Neuron (in vitro differentiated cells): Measurements from ENCODE around the gene PLCB2.

ENCODE experiments used
- H2AFZ ChIP-seq: one replicate; pipeline ENCODE4 v1.6.1; 2013; ENCODE audit warnings: low read depth, mild to moderate bottlenecking, inconsistent platforms, low read length, moderate library complexity
- H3K27me3 ChIP-seq: one replicate; pipeline ENCODE4 v1.6.1; 2013; ENCODE audit warnings: low read length; ENCODE audit not compliant: insufficient read depth
- H3K36me3 ChIP-seq: one replicate; pipeline ENCODE4 v1.6.1; 2013; ENCODE audit warnings: low read length; ENCODE audit not compliant: insufficient read depth
- H3K4me1 ChIP-seq: one replicate; pipeline ENCODE4 v1.6.1; 2013; ENCODE audit warnings: low read length; ENCODE audit not compliant: insufficient read depth
- H3K4me3 ChIP-seq: 2 replicates; pipeline ENCODE4 v1.5.1; 2013; ENCODE audit warnings: mild to moderate bottlenecking, low read length, moderate library complexity
- H3K9me3 ChIP-seq: one replicate; pipeline ENCODE4 v1.6.1; 2013; ENCODE audit warnings: low read length

PLCB2 gene

GRCh38 chr15:40267670-40268069 lies 40.1 kb downstream of the PLCB2 start:
- Histone ChIP-seq H3K4me1 (peaks cover 12% of the 10 kb centered on the region), H3K9me3 (no peaks in the 10 kb centered on the region), H3K27me3 (no peaks in the 10 kb centered on the region), H3K4me3 (no peak overlapping the region), H3K36me3 (no peaks in the 10 kb centered on the region), H2AFZ (no peak overlapping the region)

GRCh38 chr15:40266828-40267304 lies 40.9 kb downstream of the PLCB2 start:
- H3K36me3 ChIP-seq = no peaks in the 10 kb centered on the region
- H3K4me1 ChIP-seq = peaks cover 12% of the 10 kb centered on the region

GRCh38 chr15:40265875-40266274 lies 41.9 kb downstream of the PLCB2 start:
- H3K9me3 ChIP-seq = no peaks in the 10 kb centered on the region
- peaks cover 9% of the 10 kb centered on the region for H3K4me1 ChIP-seq
- no peaks in the 10 kb centered on the region for H3K36me3 ChIP-seq
- no peaks in the 10 kb centered on the region for H3K27me3 ChIP-seq
- H3K4me3 ChIP-seq = no peak overlapping the region
- H2AFZ ChIP-seq = no peak overlapping the region

More at GRCh38 chr15:40266828-40267304, 40.9 kb downstream of the PLCB2 start:
- no peaks in the 10 kb centered on the region for H3K9me3 ChIP-seq
- H3K4me3 ChIP-seq = no peak overlapping the region
- no peaks in the 10 kb centered on the region for H3K27me3 ChIP-seq
- no peak overlapping the region for H2AFZ ChIP-seq

GRCh38 chr15:40265355-40265754 lies 42.4 kb downstream of the PLCB2 start:
- no peak overlapping the region for H3K4me3 ChIP-seq
- H3K9me3 ChIP-seq = no peaks in the 10 kb centered on the region
- H3K4me1 ChIP-seq = peaks cover 9% of the 10 kb centered on the region
- H3K27me3 ChIP-seq = no peaks in the 10 kb centered on the region
- no peaks in the 10 kb centered on the region for H3K36me3 ChIP-seq
- H2AFZ ChIP-seq = no peak overlapping the region

- Histone ChIP-seq H3K9me3 (no peaks in the 10 kb centered on the region), H3K4me1 (peaks cover 9% of the 10 kb centered on the region), H2AFZ (no peak overlapping the region), H3K27me3 (no peaks in the 10 kb centered on the region), H3K36me3 (no peaks in the 10 kb centered on the region), H3K4me3 (no peak overlapping the region)
Measured at GRCh38 chr15:40264321-40265153, 43.2 kb downstream of the PLCB2 start.

GRCh38 chr15:40263024-40263754 lies 44.5 kb downstream of the PLCB2 start:
- peaks cover 14% of the 10 kb centered on the region for H3K4me1 ChIP-seq
- no peak overlapping the region for H2AFZ ChIP-seq
- no peaks in the 10 kb centered on the region for H3K36me3 ChIP-seq
- no peak overlapping the region for H3K4me3 ChIP-seq
- no peaks in the 10 kb centered on the region for H3K9me3 ChIP-seq
- no peaks in the 10 kb centered on the region for H3K27me3 ChIP-seq

- Histone ChIP-seq H3K27me3 (no peaks in the 10 kb centered on the region), H3K9me3 (no peaks in the 10 kb centered on the region), H3K4me1 (peaks cover 5% of the 10 kb centered on the region), H3K36me3 (no peaks in the 10 kb centered on the region), H3K4me3 (no peak overlapping the region), H2AFZ (no peak overlapping the region)
Measured at GRCh38 chr15:40259021-40259420, 48.7 kb downstream of the PLCB2 start.

- no peaks in the 10 kb centered on the region for H3K36me3 ChIP-seq
- no peak overlapping the region for H3K4me3 ChIP-seq
- no peaks in the 10 kb centered on the region for H3K9me3 ChIP-seq
- peaks cover 5% of the 10 kb centered on the region for H3K4me1 ChIP-seq
- no peak overlapping the region for H2AFZ ChIP-seq
- peaks cover 1% of the 10 kb centered on the region for H3K27me3 ChIP-seq
Measured at GRCh38 chr15:40258544-40258943, 49.2 kb downstream of the PLCB2 start.

GRCh38 chr15:40257656-40258450 lies 49.9 kb downstream of the PLCB2 start:
- peaks cover 8% of the 10 kb centered on the region for H3K27me3 ChIP-seq
- H3K9me3 ChIP-seq = no peaks in the 10 kb centered on the region
- no peaks in the 10 kb centered on the region for H3K36me3 ChIP-seq
- peaks cover 5% of the 10 kb centered on the region for H3K4me1 ChIP-seq
- no peak overlapping the region for H2AFZ ChIP-seq
- no peak overlapping the region for H3K4me3 ChIP-seq

- no peak overlapping the region for H3K4me3 ChIP-seq
Measured at GRCh38 chr15:40256638-40257235, 51.0 kb downstream of the PLCB2 start.

GRCh38 chr15:40255033-40255432 lies 52.7 kb downstream of the PLCB2 start:
- H3K4me1 ChIP-seq = peaks cover 12% of the 10 kb centered on the region
- no peak overlapping the region for H3K4me3 ChIP-seq
- H3K36me3 ChIP-seq = no peaks in the 10 kb centered on the region
- no peaks in the 10 kb centered on the region for H3K9me3 ChIP-seq
- H3K27me3 ChIP-seq = peaks cover 26% of the 10 kb centered on the region
- no peak overlapping the region for H2AFZ ChIP-seq

More at GRCh38 chr15:40256638-40257235, 51.0 kb downstream of the PLCB2 start:
- Histone ChIP-seq H3K9me3 (no peaks in the 10 kb centered on the region), H2AFZ (no peak overlapping the region), H3K4me1 (peaks cover 5% of the 10 kb centered on the region), H3K36me3 (no peaks in the 10 kb centered on the region), H3K27me3 (peaks cover 16% of the 10 kb centered on the region)

- Histone ChIP-seq H3K36me3 (no peaks in the 10 kb centered on the region), H3K4me1 (peaks cover 12% of the 10 kb centered on the region), H3K9me3 (no peaks in the 10 kb centered on the region), H3K4me3 (no peak overlapping the region), H2AFZ (no peak overlapping the region), H3K27me3 (peaks cover 26% of the 10 kb centered on the region)
Measured at GRCh38 chr15:40254452-40254851, 53.3 kb downstream of the PLCB2 start.
